HG03354 (cell line): ENCODE results near the gene PAX6.

Experiments used
- ATAC-seq: cut with Tn5 transposase; IDR thresholded peaks from one replicate; pipeline ENCODE4 v1.9.1; 2021; ENCODE audit warnings: mild to moderate bottlenecking; ENCODE audit not compliant: unreplicated experiment, poor library complexity, severe bottlenecking

Gene PAX6

DNA sequence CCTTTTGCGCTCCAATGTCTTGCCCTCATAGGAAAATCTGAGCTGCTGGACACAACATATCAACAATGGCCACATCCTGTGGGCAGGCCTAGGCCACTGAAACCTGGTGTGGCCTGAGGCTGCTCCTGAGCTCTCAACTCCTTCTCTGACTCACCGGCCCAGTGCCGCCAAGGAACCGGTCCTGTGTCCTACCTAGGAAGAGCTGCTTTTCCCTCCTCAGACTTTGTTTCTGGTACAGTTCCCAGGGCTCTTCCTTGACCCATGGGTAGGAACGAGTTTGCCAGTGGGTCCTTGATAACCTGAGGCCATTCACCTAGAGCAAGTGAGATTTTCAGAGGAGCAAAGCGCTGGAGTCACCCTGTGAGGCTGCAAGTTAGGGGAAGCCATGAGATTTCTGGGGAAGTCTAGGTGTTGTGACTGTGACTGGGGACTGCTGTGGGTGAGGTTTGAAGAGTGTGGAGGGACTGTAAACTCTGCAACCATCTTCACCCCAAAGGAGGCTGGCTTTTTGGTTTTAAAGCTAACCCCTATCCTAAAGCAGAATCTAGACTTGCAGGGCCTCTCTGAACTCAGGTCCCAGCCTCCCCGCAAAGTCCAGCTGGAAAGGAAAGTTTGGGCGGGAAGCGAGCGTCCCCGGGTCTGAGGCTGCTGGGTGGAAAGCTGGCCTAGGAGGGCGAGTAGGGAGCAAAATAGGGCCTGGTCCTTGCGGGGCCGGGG, 12.0 kb upstream of the PAX6 start:
- ATAC-seq = no peak

DNA sequence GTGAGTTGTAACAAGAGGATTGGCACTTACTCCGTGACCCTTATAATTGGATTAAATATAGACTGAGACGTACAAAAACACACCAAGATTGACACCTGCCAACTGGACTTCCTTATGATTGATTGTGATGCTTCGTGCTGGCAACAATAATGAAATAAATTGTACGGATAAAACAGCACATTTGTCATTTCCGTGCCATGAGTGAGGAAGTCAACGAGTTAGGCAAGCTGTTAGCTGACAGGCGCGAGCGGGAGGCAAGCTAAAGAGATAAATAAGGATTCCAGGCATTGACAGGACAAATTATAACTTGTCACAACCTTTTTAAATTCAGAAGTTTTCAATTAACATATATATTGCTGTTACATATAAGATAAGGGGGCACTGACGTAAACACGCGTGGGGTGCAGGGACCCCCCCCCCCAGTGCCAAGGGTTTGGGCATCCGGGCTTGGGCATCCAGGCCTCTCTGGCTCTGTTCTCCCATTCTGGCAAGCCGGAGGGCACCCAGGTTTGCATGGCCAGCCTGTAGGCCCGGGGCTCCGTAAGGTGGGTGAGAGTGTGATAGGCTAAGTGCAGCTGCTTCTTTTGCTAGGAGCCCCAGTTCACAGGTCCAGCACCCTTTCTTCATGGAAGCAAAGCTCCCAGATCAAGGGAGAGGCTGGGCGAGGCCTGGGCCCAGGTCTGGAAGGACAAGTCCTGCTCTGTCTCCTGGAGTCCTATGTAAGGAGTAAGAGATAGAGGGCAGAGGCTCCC, 11.2 kb upstream of the PAX6 start:
- no peak for ATAC-seq

DNA sequence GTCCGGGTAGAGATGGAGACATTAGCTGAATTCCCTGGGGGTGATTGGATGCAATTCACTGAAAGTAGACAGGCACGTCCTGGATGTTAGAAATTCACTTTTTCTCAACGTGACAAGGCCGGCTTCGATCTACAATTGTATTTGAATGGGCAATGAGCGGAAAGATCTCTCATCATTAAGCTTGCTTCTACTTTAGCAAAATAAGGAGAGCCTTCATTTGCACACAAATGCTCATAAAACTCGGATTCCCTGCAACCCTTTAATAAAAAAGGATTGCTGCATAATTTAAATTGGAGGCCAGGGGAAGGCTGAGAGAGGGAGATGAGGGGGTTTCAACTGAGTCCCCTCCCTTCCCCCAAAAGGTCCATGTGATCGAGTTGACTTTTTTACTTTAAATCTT, 10.6 kb upstream of the PAX6 start:
- ATAC-seq = no peak

GRCh38 chr11:31821235-31821764, 10.2 kb upstream of the PAX6 start:
- no peak for ATAC-seq

DNA sequence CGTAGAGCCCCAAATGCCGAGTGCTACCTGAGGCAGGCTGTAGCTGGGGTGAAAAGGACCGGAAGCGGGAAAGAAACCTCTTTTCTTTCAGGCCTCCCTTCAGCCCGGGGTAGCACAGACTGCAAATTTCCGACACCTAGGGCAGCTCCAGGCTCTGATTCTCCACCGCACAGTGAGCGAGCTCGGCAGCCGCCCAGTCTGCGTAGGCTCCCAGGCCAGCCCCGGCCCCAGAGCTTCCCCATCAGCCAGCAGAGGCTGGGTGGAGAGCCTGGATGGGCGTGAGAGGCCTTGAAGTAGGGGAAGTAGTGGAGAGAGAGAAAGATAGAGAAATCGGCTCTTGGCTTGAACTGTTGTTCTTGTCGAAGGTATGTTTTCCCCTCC, 9.3 kb upstream of the PAX6 start:
- no peak for ATAC-seq

DNA sequence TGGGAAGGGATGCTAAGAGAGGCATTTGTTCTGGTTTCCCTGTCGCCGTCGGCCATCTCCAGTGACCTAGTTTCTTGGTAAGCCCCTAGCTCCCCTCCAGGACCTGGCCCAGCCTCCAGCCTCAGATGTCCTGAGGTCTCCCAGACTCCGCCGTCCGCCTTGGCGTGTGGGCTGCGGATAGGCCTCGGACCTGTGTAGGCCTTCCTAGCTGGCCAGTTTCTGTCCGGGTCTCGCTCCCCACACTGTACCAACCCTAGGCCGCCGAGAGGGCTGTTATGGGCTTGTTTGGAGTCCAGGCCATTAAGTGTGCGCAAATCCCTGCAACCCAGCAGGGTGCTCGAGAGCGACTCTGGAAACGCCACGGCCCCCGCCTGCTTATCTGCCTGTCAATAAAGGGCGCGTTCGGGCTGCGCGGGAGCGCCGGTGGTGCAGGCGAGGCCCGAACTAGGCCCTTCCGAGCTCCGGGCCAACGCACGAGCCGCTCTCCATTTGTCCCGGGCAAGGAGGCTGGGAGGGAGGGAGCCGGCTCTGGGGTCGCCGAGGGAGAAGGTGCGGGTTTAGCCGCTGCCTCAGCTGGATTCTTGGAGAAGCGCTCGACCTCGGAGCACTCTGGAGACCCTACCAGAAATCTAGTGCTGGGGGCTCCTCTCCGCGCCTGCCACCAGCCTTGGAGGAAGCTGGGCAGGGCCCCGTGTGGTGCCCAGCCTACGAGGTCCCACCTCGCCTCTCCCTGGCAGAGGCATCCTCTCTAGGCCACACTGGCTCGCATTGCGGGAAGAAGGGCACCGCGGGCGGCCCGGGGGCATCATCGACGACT, 8.7 kb upstream of the PAX6 start:
- no peak for ATAC-seq

- ATAC-seq = no peak
Observed at GRCh38 chr11:31818874-31819331, 7.8 kb upstream of the PAX6 start.

GRCh38 chr11:31818425-31818755, 7.3 kb upstream of the PAX6 start:
- ATAC-seq = no peak

GRCh38 chr11:31817621-31818424, 6.7 kb upstream of the PAX6 start:
- ATAC-seq = no peak

- no peak for ATAC-seq
Observed at GRCh38 chr11:31817054-31817620, 6.0 kb upstream of the PAX6 start.

GRCh38 chr11:31816468-31817053, 5.4 kb upstream of the PAX6 start:
- no peak for ATAC-seq

DNA sequence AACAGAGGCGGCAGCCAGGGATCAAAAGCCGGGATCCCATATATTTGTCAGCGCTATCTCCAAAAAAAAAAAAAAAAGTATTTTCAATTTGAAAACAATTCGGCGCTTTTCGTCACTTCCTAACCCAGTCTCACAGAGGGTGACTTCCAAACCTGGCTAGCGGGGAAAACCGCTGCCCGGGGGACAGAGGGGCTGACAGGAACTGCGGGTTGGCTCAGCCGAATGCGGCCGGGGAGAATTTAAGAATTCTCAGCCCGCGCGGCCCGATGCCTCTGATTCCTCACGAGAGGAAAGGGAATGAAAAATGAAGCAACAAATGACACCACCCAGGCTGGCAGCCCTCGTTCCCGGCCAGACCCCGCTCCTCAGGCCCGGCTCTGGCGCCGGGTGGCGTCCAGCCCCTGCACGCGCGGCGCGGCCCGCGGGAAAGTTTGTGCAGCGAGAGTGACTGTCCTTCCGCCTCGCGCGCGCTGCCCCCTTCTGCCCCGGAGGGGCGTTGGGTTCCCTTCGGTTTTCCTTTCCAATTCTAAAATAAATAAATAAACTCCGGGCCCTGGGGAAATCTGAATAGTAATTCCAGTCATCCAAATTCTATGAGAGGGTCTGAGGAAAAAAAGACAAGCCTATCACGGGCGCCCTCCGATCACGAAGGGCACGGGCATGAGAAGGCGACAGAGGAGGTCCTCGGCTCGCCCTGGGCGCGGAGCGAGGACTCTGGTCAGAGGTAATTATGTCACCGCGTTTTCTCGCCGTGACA, 4.8 kb upstream of the PAX6 start:
- no peak for ATAC-seq

DNA sequence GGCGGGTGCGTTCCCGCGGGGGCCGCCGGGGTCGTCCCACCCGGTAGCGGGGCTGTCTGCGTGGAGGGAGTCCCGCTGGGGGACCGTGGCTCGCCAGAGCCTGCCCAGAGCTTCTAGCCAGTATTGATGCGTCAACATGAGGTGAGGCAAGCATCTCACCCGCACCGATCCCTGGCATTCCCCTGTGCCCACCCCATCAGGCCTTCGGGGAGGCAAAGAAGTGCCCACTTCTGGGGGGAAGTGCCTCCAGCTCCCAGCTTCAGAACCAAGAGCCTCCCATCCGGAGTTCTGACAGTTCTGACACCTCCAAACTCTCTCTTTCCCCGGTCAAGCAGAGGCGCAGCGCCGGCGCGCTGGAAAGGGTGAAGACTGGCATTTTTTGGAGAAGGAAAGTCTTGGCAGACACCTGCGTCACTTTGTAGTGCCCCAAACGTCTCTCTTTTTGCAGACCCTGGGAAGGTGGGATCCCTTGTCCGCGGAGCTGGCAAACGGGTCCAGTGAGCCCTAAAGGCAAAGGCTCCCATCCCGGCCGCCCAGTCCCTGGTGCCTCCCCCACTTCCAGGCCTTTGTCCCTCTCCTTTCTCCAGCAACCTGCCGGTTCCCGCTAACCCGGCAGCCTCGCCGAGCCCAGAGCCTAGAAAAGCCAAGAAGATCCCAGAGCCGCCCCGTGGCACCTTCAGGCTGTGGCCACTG, 3.2 kb upstream of the PAX6 start:
- no peak for ATAC-seq

GRCh38 chr11:31813391-31814175, 2.5 kb upstream of the PAX6 start:
- no peak for ATAC-seq

GRCh38 chr11:31812383-31813381, 1.6 kb upstream of the PAX6 start:
- ATAC-seq = no peak
